SH-SY5Y (cell line): Measurements from ENCODE around the gene OXTR.

ENCODE experiments used
- GATA2 ChIP-seq: IDR thresholded peaks from 2 replicates; pipeline ENCODE4 v1.6.1; 2011; ENCODE audit warnings: mild to moderate bottlenecking, low read depth, low read length
- GATA3 ChIP-seq: IDR thresholded peaks from 2 replicates; pipeline ENCODE4 v1.6.1; 2011; ENCODE audit warnings: low read depth, mild to moderate bottlenecking, low read length, moderate library complexity

DNA sequence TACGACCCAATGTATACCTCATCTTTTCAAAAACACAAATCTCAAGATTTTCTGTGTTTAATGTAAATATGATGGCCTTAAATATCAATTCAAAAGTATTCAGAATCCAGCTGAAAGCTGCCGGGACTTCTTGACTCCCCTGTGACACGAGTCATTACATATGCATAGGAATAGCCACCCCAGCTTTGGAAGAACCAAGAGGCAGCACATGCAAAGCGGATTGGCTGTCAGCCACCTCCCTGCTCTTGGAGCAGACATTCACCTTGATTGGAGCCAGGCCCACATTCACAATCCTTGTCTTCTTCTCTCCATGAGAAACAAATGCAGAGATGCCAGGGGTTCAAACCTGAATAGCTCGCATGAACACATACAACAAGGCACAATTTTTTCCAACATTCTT is 46.6 kb downstream of the OXTR start:
- no peak for TF ChIP-seq GATA2
- TF ChIP-seq GATA3 = no peak
